LHCN-M2 (cell line): Measurements from ENCODE around the gene CDC27. TPM values are rescaled to one million over a fixed set of nuclear protein-coding genes. Genes with fewer than 3 reads are reported as not detected.
"Not testable (repeated sequence)": the region's sequence is repeated elsewhere in the genome, so short reads cannot be mapped to it uniquely, and the experiment has no call there.

ENCODE experiments used
- DNase-seq: peaks from one replicate; pipeline ENCODE4 v3.0.0-alpha.2; 2012; ENCODE audit warnings: low read depth
- total RNA-seq: library from RNA; depleted of rRNA; stranded (reverse); fragments of >200 nt; gene quantifications from 2 replicates; pipeline ENCODE4 v1.2.3, GENCODE V29; 2014

The CDC27 gene
- total RNA-seq, 1 experiment from 2014 or later: 100 TPM

GRCh38 chr17:47145351-47145750 lies 43.7 kb downstream of the CDC27 start:
- DNase-seq: no peak

DNA sequence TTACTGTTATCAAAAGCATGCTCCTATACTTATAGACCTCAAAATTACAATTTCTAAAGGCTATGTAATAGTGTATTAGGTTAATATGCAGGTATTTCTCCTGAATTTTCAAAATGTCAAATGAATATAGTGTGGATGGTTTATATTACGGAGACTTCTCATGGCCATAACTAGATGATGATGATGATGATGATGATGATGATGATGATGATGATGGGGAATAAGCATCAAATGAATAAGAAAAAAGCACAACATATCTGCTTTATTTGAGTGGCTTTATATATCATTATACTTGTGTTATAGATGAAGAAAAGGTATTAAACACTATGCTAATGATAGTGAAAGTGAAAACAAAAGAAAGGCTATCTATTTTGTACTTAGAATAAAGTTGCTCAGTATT lies 53.9 kb downstream of the CDC27 start:
- no peak for DNase-seq

GRCh38 chr17:47134354-47134753 lies 54.7 kb downstream of the CDC27 start:
- DNase-seq: not testable (repeated sequence)

GRCh38 chr17:47131761-47132160 lies 57.3 kb downstream of the CDC27 start:
- DNase-seq: no peak

DNA sequence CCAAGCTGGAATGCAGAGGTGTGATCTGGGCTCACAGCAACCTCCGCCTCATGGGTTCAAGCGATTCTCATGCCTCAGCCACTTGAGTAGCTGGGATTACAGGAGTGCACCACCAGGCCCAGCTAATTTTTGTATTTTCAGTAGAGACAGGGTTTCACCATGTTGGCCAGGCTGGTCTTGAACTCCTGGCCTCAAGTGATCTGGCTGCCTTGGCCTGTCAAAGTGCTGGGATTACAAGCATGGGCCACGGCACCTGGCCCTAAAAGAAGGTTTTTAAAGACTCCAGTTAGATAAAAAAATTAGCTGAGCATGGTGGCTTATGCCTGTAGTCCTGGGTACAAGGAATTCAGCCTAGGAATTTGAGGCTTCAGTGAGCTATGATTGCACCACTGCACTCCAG lies 62.3 kb downstream of the CDC27 start:
- DNase-seq: not testable (repeated sequence)

- peak; percentile 23 for DNase-seq
Observed at GRCh38 chr17:47123262-47123661, 65.8 kb downstream of the CDC27 start.

GRCh38 chr17:47120521-47121095 lies 68.5 kb downstream of the CDC27 start:
- peak; percentile 92 for DNase-seq

GRCh38 chr17:47119746-47120520 lies 69.2 kb downstream of the CDC27 start:
- DNase-seq: peak; percentile 60

DNA sequence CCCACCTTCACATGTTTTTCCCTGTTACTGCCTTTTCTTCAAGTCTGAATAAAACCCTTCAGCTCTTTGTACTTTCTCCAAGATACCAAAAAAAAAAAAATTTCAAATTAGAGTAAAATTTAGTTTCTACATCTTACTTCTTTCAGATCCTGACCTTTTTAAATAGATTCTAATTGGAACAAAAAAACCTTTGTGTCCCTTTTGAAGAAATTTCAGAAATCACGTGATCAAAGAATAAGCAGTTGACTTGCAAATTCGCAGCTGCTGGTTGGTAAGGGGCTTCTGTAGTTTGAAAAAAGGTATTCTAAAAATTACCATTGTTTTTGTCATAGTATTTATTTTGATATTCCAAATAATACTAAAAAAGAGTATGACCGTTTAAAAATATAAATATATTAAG lies 71.7 kb downstream of the CDC27 start:
- DNase-seq: no peak

- DNase-seq: no peak
Observed at GRCh38 chr17:47106130-47106529, 83.0 kb downstream of the CDC27 start.

DNA sequence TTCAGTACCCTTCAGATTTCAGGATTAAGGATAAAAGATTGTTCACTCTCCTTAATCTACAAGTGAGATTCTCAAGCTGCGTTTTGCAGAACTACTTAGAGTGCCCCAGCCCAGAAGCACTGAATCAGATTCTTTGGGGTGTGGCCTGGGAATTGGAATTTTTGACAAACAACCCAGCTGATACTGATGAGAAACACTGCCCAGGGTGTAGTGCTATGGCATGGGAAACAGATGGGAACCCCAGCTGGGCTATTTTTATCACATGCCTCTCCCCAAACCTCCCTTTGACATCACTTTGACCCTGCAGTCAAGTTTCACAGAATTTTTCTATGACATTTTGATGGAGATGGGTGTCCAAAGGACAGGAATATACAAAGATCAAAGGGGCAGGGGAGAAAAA lies 83.8 kb downstream of the CDC27 start:
- DNase-seq: peak; percentile 35

- DNase-seq: no peak
Observed at GRCh38 chr17:47102914-47103313, 86.2 kb downstream of the CDC27 start.

- peak; percentile 89 for DNase-seq
Observed at GRCh38 chr17:47099987-47100711, 88.9 kb downstream of the CDC27 start.

DNA sequence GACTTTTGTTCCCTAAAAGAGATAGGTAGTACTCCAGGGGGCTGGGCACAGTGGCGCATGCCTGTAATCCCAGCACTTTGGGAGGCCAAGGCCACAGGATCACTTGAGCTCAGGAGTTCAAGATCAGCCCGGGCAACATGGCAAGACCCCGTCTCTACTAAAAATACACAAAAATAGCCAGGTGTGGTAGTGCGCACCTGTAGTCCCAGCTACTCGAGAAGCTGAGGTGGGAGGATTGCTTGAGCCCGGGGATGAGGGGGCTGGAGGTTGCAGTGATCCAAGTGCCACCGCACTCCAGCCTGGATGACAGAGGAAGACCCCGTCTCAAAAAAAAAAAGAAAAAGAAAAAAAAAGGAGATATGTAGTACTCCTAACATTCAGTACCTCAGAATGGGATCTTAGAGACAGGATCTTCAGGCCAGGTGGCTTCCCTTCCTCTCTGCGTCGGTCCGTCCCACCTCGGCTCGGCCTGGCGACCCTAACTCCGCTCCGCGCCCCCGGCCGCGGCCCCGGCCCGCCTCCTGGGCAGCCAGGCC lies 89.6 kb downstream of the CDC27 start:
- DNase-seq: no peak

DNA sequence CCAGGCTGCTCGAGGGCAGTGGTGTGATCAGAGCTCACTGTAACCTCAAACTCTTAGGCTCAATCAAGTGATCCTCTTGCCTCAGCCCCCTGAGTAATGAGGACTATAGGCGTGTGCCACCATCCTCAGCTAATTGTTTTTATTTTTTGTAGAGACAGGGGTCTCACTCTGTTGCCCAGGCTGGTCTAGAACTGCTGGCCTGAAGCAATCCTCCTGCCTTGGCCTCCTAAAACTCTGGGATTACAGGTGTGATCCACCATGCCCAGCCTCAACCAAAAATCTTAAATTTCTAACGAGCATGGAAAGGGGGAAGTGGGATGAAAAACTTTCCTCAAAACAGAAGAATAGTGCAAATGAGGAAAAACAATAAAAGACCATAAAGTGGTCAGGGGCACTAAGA lies 92.8 kb downstream of the CDC27 start:
- DNase-seq: no peak

DNA sequence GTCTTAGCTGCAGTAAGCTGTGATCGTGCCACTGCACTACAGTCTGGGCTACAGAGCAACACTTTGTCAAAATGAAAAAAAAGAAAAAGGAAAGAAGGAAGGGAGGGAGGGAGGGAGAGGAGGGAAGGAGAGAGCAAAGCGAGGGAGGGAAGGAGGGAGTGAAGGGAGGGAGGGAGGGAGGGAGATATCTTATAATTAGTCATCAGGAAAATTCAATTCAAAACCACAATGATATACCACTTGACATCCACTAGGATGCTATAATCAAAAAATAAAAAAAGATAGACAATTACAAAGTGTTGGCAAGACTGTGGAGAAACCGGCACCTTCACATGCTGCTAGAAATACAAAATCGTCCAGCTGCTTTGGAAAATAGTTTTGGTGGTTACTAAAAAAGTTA lies 93.8 kb downstream of the CDC27 start:
- peak; percentile 20 for DNase-seq

DNA sequence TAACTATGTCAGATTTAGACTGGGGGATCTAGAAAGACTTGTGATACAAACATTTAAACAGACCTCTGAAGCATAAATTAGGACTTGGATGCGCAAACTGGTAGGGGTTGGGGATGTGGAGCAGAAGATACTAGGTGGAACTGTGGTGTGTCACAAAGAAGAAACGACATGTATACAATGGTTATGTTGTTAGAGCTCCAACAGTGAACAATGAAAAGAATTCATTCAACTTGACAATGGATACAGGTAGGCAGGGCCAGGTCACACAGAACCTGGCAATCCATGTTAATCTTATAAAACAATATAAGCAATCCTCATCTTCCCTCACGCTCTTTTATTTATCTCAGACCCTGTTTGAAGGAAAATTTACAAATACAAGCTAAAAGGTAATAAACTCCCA lies 102.0 kb downstream of the CDC27 start:
- DNase-seq: no peak

GRCh38 chr17:47085736-47086135 lies 103.4 kb downstream of the CDC27 start:
- DNase-seq: no peak

- DNase-seq: no peak
Observed at GRCh38 chr17:47078801-47079200, 110.3 kb downstream of the CDC27 start.

DNA sequence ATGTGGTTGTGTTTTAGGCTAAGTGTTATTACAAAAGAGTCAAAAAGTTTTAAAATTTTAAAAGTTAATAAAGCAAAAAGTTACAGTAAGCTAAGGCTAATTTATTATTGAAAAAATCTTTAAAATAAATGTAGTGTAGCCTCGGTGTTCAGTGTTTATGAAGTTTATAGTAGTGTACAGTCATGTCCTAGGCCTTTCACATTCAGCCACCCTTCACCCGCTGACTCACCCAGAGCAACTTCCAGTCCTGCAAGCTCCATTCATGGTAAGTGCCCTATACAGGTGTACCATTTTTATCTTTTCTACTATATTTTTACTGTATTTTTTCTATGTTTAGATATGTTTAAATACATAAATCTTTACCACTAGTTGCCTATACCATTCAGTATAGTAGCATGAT lies 111.5 kb downstream of the CDC27 start:
- DNase-seq: peak; percentile 19

DNA sequence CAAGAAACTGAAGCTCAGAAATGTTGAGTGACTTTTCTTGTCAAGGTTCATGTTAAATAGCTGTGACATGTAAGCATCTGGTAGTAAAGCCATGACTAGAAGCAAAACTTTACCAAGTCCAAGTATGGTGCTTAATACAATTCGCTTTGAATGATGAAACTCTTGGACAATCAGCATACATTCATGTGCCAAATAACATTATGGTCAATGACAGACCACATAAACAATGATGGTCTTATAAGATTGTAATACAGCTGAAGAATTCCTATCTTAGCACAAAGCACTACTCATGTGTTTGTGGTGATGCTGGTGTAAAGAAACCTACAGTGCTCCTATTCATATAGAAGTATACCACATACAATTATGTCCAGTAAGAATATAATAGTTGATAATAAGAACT lies 112.9 kb downstream of the CDC27 start:
- no peak for DNase-seq

GRCh38 chr17:47074361-47074760 lies 114.7 kb downstream of the CDC27 start:
- DNase-seq: not testable (repeated sequence)
